ENCODE data around the gene SSH2.
"Not testable (repeated sequence)": the region's sequence is repeated elsewhere in the genome, so short reads cannot be mapped to it uniquely, and the experiment has no call there.

The SSH2 gene

DNA sequence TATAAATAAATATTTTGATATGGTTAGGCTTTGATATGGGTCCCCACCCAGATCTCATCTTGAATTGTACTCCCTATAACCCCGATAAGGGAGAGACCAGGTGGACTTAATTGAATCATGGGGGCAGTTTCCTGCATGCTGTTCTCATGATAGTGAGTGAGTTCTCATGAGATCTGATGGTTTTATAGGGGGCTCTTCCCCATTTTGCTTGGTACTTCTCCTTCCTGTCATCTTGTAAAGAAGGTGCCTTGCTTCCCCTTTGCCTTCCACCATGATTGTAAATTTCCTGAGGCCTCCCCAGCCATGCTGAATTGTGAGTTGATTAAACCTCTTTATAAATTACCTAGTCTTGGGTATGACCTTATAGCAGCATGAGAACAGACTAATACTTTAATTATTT lies 55.7 kb downstream of the SSH2 start:
- not testable (repeated sequence) for DNase-seq

DNA sequence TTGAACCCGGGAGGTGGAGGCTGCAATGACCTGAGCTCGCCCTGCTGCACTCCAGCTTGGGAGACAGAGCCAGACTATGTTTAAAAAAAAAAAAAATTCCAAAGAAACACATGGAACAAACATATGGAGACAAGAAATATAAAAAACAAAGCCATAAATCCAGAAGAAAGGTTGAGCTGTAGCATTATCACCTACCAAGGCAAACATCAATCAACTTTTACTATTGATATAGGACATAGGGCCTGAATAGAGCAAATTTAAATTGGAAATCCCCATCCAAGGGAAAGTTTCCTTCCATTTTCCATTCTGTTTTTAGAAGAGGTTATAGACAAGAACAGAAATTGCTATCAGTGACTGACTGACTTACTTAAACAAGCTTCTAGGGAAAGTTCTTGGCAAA lies 56.6 kb downstream of the SSH2 start:
- DNase-seq = no peak

DNA sequence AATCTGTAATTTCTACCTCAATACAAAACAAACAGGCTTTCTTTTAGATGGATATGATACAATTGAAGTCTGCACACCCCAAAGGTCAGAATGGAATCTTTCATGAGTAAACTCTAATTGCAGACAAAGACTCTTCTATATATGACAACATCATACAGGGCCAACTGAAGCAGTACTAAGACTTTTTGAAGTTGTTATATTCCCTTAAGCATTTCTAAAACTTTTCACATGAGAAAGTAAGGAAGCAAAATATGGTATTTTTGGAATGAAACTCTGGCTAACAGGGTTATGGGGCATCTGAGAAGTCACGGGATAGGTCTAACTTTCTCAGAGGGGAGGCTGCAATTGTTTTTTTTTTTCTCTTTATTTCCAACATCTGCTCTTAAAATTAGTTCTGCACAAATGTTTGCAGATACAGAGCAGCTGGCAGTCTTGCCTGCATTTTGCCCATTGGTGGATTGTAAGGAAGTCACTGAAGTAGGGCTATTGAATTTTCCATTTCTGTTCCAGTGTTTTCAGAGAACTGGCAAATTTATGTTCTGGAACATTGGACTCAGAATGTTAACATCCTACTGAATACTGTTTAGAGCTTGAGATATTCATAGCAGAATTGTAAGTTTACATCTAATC lies 59.1 kb downstream of the SSH2 start:
- DNase-seq = no peak

DNA sequence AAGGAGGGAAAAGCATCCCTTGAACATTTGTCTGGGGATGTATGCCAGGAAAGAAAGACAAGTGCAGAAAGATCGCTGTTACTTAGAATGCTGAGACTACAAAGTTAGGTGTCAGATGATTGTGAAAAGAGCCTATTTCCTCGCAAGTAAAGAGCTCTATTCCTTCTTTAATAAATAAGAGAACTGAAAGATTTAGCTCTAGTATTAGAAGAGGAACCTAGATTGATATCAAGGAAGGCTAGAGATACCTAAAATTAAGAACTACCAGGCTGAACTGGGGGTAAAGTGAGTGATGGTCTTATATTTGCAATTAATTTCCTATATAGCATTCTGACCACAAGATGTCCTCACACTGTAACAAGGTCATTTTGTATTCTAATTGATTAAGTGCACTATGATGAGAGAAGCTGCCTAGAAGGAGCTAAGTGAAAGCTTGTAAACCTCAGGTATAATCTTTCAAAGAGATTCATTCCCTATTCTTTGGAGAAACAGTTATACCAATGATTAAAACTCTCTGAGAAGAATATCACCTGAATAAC lies 62.3 kb downstream of the SSH2 start:
- no peak for DNase-seq

DNA sequence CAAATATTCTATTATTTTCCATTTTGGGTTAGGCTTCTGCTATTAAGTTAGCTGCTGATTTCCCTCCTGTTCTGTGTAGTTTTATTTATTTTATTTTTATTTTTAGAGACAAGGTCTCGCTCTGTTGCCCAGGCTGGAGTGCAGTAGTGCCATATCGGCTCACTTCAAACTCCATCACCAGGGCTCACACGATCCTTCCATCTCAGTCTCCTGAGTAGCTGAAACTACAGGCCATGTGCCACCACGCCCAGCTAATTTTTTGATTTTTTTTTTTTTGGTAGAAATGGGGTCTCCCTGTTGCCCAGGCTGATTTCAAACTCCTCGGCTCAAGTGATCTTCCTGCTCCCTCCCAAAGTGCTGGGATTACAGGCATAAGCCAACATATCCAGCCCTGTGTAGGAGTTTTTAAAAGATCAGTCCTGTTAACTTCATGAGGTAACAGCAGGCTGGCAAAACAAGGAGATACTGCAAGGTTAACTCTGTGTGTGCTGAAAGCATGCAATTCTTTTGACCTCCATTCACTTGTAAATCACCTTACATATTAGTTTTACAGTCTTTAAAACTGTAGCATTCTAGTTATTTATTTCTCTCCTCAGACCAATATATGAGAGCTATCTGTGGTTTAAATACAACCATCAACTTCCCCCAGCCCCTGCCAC lies 63.2 kb downstream of the SSH2 start:
- DNase-seq = no peak

DNA sequence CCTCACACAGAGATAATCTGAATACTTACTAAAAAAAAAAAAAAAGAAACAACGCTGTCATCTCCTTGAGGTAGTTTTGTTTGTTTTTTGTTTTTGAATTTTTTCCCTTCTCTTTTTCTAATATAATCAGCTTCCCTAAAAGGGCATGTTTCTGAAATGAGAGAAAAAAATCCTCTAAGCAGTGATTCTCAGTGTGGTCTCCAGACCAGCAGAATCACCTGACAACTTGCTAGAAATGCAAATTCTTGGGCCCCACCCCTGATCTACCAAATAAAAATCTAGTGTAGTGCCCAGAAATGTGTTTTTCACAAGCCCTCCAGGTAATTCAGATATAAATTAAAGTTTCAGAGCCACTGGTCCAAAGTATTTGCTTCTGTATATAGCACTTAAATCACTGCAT lies 65.4 kb downstream of the SSH2 start:
- DNase-seq = no peak

DNA sequence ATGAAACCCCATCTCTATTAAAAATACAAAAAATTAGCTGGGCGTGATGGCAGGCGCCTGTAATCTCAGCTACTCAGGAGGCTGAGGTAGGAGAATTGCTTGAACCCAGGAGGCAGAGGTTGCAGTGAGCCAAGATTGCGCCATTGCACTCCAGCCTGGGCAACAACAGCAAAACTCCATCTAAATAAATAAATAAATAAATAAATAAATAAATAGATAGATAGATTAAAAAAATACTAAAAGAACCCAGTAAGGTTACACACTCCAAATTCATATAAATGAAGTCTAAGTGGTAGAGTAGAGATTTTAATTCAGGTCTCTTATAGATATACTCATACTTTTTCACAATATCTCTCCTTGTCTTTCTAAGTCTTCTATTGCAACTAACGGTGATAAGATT lies 65.9 kb downstream of the SSH2 start:
- not testable (repeated sequence) for DNase-seq

DNA sequence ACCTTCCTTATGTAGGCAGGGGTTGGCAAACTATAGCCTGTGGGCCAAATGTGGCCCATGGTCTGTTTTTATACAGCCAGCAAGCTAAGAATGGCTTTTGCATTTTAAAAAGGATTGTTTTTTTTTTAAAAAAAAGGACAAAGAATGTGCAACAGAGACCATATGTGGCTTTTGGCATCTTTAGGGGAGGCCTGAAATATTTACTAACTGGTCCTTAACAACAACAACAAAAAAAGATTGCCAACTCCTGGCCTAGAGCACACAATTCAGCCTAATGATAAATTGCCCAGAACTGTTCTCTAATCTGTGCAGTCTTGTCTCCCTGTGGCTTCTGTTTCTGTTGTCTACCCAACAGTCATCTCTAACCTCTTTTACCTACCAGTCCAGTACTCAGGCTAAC lies 67.1 kb downstream of the SSH2 start:
- no peak for DNase-seq

DNA sequence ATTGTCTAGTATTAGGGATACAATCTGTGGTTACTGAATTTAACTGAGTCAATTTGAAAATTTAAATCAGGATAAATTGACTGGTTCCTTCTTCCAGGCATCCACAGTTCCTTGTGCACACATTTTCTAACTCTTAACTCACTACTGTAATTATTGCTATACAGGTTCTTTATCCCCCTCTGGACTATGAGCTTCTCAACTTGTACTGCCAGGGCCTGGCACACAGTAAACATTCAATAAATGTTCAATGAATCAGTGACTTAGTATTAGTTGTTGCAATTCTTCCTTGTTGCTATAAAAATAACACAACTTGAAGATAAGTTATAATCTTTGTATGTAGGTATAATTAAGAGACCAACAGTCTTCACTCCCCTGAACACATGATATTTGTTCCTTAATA lies 67.9 kb downstream of the SSH2 start:
- DNase-seq = no peak

DNA sequence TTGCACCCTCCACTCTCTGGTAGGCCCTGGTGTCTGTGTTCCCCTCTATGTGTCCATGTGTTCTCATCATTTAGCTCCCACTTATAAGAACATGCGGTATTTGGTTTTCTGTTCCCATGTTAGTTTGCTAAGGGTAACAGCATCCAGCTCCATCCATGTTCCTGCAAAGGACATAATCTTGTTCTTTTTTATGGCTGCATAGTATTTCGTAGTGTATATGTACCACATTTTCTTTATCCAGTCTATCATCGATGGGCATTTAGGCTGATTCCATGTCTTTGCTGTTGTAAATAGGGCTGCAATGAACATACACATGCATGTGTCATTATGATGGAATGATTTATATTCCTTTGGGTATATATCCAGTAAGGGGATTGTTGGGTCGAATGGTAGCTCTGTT lies 70.6 kb downstream of the SSH2 start:
- not testable (repeated sequence) for DNase-seq

DNA sequence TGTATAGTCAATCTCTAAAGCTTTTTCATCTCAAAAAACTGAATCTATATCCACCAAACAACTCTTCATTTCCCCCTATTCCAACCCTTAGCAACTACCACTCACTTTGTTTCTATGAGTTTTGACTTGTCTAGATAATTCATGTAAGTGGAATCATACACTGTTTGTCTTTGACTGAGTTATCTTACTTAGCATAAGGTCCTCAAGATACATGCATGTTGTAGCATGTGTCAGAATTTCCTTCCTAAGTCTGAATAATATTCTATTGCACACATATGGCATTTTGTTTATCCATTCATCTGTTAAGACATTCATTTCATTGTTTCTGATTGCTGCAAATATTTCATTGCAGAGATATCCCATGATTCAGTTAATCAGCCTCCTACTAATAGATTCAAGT lies 72.2 kb downstream of the SSH2 start:
- DNase-seq = no peak

DNA sequence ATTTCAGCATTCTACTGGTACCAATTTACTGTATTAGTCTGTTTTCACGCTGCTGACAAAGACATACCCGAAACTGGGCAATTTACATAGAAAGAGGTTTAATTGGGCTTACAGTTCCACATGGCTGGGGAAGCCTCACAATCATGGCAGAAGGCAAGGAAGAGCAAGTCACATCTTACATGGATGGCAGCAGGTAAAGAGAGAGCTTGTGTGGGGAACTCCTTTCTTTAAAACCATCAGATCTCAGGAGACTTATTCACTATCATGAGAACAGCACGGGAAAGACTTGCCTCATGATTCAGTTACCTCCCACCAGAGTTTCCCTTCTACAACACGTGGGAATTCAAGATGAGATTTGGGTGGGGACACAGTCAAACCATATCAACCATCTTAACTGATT lies 72.9 kb downstream of the SSH2 start:
- not testable (repeated sequence) for DNase-seq

DNA sequence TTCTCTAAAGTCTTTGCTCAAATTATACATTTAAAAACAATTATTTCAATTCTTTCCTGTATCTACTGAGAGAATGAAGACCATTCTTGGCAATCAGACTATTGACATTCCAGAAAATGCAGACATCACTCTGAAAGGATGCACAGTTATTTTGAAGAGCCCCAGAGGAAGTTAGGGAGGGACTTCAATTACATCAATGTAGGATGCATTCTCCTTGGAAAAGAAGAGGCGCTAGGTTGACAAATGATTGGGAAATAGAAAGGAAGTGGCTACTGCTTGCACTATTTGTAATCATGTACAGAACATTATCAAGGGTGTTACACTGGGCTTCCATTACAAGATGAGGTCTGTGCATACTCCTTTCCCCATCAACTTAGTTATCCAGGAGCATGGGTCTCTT lies 74.3 kb downstream of the SSH2 start:
- DNase-seq = no peak

DNA sequence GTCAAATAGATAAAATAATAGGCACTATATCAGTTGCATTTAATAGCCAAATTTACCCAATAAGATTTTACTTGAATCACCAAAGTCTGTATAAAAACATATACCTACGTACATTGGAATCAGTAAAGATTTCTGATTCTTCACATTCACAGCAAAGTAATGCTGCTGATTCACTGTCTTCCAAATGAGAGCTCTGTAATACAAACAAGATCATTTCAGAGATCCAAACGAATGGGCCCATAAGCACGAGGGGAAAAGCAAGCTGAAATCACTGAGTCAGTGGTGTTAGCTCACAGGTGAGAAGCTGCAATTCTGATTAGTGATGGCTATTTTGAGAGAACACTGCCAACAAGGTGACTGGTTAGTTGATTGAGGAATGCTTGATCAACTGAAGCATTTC lies 81.3 kb downstream of the SSH2 start:
- DNase-seq = no peak

DNA sequence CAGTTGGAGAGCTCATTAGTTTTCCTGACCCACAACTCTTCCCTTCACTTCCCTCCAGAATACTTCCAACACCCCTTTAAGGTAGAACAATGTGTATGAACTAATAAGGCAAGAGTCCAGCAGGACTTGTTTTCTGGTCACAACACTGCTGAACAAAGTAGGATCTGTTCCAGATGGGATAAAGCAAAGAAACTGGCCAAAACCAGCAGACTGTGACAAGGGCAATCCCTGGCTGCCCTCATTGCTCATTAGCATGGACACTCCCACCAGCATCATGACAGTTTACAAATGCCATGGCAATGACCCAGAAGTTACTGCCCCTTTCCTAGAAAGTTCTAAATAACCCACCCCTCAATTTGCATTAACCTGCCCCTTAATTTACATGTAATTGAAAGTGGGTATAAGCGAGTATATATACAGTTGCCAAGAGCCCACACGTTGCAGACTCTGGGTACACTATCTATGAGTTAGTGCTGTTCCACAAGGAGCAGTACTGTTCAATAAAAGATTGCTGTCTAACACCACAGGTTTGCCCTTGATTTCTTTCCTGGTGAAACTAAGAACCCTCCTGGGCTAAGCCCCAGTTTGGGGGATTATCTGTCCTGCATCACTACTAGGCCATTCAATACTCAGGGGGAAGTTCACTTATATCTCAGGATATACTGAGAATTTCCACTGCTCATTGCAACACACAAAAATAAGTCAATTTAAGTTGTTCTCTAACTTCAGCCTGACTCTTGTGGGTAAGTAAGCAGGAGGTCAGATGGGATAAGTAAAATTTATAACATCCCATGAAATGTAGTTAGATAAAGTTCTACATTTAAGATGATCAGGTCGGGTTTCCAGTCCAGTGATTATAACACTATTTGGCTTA lies 82.3 kb downstream of the SSH2 start:
- DNase-seq = no peak

DNA sequence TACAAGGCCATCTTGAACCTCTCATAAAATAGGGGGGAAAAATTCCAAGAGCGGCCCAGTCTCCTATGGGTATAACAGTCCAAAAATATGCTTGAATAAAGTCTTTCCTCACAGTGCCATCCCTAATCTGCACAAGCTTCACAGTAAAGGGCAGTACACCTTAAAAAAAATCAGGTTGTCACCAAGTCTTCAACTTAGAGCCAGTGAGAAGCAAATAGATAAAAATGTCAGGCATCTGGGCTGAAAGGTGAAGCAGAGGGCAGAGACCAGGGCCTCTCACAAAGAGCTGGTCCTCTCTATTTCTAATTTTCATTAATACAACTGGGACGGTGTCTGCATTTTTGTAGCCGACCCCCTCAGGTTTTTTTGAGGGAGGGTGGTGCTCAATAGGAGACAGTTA lies 82.9 kb downstream of the SSH2 start:
- DNase-seq = no peak

DNA sequence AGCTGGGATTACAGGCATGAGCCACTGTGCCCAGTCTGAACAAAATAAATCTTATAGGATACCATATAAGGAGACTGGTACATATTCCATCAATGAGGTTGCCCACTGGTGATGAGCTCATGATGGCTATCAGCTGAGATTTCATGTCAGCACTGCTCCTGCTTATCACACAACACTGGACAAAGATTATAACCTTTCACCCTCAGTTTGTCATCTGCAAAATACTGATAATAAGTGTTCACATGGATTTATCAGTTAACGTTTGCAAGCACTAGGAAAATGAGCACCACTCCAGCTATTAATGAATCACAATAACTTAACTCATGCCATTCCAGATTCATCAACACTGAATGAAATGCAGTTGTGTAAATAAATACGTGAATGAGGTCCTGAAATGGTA lies 83.7 kb downstream of the SSH2 start:
- no peak for DNase-seq

DNA sequence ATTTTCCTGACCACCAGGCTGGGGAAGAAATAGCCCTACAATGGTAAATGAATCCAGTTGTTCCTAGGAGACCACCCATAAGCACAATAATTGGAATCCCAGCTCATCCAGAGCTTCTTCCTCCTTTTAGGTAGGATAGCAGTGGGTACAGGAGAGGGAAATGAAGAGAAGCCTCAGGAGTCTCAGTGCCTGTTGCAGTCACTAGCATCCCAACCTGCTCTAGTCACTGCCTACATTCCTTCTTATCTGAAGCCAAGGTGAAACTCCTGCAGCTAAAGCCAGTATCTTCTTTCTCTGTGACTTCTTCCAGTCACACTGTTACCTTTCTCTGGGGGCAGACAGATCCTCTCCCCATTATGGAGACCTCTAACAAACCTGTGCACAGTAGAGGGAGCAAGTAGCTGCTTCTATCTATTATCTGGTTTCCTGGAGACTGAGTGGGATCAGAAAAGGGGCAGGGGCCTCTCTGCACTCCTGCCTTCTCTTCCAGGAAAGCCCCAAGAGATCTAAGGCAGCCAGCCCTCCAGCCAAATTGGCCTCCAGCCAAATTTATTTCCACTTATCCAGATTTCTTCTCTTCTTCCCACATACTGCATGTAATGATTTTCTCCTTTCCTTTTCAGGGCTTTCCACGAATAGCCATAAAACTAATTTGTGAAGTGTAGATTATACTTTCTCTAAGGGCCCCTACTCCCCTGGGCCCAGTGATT lies 85.5 kb downstream of the SSH2 start:
- no peak for DNase-seq

DNA sequence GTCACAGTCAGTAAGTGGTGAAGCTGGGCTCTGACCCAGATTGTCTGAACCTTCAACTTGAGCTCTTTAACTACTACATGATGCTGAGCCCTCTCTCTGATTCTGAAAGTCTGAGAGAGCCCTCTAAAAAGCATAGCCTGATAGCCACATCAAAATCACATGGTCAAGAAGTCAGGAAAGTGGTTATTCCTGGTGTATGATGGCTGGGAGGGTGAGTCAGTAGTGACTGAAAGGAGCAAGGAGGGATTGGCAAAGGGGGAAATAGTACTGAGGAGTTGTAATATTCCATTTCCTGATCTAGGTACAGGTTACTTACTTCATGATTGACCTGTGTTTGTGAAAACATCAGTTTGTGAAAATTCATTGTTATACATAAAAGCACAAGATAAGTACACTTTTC lies 89.1 kb downstream of the SSH2 start:
- DNase-seq = no peak

DNA sequence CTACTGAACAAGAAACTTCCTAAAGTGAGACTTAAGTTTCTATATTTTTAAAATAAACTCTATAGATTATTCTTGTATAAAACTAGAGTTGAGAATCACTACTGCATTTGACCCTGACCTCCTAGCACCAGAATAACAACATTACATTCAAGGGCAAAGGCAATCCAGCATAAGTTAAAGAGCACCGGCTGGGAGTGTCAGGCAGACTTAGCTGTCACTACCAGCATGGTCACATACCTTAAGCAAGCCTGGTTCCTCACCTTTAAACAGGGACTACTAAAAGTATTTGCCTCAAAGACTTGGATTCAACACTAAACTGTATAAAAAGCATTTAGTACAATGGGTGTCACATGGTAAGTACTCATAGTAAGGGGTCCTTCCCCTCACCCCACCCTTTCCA lies 90.4 kb downstream of the SSH2 start:
- DNase-seq = no peak

DNA sequence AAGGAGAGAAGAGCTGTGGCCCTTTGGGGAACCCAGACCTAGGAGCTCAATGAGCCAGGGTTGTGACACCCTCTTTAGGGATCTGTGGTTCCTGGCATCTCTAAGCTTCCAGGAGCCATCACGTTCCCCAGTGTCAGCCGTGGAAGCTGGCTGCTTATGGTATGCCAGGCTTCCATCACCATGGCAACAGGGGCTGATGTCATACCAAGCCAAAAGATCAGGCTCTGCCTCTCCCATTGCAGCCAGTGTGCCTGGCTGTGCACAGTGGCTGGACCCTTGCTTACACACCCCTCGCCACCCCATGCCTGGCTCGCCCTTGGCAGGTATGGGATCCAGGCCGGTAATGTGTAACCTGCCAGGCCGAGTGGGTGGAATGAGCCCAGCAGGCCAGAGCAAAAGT lies 91.1 kb downstream of the SSH2 start:
- no peak for DNase-seq

DNA sequence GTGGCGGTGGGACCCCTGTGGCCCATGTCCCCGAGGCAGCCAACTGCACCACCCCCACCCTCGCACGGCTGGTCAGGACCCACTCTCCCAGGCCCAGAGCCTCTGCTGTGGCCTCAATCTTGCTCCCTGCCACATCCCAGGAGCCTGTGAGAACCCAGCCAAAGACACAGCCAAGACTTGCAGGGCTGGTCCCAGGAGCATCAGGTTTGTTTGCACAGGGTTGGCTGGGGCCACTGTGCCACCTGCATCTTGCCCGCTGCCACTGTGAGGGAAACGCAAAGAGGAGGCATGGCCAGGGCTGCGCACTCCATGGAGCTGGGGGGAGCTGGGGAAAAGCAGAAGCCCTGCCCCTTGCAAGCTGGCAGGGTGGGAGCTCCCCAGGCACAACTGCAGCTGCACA lies 92.5 kb downstream of the SSH2 start:
- DNase-seq = no peak

DNA sequence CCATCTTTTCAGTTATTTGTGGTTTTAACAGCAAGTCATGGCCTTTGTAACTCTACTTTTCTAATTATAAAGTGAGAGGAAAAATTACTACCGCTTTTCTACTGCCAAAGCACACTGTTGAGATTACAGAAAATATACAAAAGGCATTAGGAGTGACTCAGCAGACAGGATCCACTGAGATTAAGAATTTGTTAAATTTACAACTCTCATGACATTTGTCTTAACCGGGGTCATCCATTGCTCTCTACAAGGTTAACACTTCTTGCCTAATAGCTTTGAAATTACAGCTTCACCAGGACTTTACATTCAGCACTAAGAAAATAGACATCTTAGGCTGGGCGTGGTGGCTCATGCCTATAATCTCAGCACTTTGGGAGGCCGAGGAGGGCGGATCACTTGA lies 93.4 kb downstream of the SSH2 start:
- DNase-seq = no peak

Measured in SIG-M5 (cell line).